HG03159 (cell line): Measurements from ENCODE around the gene AP2A2.

Source experiments
- ATAC-seq: cut with Tn5 transposase; IDR thresholded peaks from one replicate; pipeline ENCODE4 v1.9.1; 2021; ENCODE audit warnings: mild to moderate bottlenecking, moderate library complexity; ENCODE audit not compliant: unreplicated experiment

The AP2A2 gene

DNA sequence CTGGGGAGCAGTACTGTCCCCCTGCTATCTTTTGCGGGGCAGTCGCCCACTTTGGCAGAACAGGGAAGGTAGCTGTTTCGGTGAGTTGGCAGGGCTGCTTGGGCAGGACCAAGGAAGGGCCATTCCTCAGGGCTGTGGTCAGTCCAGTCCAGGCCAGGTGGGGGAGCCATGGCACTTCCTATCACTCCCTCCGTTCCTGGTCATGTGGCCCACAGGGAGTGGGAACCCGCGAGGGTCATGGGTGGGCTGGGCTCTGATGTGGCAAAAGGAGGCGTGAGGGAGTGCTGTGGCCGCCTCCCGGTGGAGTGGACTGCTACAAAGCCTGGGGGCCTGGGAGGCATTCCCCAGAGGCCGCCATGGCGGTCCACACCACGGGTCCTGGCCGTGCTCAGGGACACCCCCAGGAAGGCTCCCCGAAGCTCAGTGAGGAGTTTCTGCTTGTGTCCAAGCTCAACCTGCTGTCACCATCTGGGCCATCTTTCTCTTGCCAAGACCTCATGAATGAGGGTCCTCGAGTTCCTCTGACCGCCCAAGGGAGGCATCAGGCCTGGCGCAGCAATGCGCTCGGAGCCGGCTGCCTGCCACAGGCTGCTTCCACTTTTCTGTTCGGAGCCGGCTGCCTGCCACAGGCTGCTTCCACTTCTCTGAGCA lies 27.0 kb upstream of the AP2A2 start:
- ATAC-seq, result no peak

DNA sequence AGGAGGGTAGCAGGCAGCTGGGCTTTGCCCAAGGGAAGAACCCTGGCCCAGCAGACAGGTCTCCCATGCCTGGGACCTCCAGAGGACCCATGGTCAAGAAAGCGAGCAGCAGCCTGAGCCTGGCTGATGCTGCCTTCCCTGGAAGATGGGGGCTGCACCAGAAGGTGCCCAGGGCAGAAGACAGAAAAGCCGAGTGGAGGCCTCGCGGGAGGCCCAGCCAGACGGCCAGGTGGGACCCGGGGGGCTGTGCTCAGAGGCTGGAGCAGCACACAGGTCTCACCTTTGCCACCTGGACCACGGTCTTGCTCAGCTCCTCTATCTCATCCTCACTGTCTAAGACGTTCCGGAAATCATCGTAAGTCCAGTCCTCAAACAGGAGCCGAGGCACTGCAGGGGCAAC lies 25.9 kb upstream of the AP2A2 start:
- ATAC-seq, result no peak

DNA sequence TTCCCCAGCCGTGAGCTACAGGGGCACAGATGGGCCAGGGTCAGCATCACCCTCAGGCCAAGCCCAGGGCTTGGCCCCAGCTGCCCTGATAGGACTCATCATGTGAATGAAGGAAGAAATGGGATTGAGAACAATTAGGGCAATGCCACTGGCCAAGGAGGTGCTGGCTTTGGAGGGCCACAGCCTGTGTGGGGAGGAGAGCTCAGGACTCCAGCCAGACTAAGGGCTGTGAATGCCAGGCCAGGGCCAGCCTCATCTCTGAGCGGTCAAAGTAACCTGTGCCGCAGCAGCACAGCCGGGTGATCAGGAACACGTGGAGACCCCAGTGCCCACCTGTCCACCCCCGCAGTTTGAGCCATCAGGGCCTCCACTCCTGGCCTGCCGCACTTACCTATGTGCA lies 25.1 kb upstream of the AP2A2 start:
- ATAC-seq, result no peak

DNA sequence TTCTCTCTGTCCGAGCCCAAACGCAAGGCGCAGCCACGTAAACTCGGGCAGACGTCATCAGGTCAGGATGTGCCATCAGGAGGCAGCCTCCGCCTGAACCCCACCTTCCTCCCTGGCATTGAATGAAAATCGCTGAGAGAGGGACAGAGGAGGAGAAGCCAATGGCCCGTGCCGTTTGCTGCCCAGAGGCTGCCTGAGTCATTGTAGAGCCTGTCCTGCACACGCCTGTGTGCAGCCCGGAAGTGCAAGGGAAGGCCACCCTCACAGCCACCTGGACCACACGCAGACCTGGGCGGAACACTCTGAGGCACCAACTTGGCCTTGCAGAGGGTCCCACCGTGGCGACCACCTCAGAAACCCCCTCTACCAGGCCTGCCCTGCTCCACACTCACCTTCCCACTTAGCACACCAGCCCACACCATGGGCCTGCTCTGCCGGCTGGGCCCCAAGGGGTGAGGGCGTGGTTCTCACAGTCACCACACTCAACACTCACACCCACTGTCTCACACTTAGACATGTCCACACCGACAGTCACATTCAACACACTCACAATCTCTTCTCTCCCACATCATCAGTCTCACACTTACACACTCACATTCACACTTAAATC lies 24.1 kb upstream of the AP2A2 start:
- no peak for ATAC-seq

DNA sequence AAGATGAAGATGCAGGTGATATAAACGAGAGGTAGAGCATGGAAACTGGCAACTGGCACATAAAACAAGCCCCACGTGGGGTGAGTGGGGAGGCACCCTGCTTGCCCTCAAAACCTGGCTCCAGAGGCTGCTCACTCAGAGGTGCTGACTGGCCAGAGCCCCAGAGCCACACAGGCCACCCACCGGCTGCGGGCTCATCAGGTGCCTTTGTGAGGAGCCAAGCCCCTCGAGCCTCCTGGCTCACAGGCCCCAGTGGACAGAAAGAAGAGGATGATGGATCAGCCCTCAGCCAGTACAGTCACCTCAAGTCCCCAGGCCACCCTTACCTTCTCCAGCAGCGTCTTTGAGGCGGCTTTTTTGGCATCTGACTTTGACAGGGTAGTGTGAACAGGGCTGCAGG lies 21.3 kb upstream of the AP2A2 start:
- ATAC-seq, result no peak

DNA sequence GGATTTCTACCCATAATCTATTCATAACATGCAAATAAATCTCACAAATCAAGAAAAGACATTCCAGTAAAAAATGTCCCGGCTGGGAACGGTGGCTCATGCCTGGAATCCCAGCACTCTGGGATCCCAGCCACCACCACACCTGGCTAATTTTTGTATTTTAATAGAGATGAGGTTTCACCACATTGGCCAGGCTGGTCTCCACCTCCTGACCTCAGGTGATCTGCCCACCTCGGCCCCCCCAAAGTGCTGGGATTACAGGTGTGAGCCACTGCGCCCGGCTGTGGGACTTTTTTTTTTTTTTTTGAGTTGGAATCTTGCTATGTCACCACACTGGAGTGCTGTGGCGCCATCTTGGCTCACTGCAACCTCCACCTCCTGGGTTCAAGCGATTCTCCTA lies 19.7 kb upstream of the AP2A2 start:
- ATAC-seq, result no peak

DNA sequence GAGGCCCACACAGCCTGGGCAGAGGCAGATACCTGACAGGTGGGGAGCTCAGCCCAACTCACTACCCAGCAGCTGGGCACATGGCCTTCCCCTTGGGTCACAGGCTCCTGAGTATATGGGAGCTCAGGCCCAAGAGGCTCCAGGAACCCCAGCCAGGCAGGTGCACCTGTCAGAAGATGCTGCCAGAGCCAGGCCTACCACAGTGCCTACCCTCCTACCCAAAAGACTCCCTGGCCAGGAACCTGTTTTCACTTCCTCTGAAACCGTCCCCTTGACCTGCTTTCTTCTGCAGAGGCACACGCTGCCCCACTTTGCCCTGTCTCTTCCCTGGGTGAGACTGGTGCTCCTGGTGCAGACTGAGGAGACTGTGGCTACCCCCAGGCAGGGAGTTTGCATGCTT lies 18.0 kb upstream of the AP2A2 start:
- ATAC-seq, result no peak

DNA sequence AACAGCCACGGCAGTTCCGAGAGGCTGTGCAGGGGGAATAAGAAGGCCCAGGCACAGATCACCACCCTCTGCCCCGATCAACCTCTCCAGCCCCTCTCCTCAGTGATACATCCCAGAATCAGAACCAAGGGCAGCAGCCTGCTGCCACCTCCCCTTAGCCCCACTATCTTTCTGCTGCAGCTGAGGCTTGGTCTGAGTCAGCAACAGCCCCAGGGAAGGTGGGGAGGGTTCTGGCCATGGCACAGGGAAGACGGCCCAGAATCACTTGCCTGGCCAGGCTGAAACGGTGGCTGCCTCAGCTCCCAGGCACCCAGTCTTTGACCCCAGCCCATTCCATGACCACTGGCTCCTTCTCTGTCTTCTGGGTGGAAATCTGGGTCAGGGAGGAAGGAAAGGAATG lies 17.4 kb upstream of the AP2A2 start:
- ATAC-seq, result no peak

DNA sequence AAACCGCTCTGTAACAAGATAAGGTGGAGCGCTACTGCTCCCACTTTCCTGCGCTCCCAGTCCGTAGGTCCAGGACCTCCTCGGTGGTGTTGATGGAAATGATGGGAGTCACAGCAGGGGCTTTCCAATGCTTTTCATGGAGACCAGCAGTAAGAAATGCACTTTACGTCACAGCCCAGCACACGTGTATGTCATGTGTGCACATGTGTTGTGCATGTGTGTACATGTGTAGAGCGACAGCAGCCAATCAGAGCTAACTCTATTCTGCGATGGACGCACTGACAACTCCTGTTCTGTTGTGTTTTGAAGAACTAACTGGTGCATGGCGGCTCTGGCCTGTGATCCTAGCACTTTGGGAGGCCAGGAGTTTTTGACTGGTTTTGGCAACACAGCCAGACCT lies 16.3 kb upstream of the AP2A2 start:
- no peak for ATAC-seq

DNA sequence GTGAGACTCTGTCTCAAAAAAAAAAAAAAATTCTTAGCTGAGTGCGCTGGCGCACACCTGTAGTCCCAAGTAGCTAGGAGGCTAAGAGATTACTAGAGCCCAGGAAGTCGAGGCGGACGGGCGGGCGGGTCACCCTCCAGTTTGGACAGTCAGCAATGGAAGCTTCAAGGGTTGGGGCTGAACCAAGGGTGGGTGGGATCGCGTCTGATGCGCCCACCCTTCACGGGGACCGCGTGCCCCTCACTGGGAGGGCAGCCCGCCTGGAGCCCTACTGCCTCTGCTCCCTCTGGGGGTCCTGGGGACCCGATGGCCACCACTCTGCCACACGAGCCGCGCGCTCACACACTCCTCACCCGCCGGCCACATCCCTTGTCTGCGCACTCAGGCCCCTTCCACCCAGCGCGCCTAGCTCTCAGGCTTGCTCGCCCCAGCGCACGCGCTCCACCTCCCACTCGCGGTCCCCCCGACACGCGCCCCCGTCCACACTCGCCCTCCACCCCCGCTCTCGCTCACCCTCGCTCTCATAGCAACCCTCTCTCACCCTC lies 15.6 kb upstream of the AP2A2 start:
- ATAC-seq, result peak; percentile 6

DNA sequence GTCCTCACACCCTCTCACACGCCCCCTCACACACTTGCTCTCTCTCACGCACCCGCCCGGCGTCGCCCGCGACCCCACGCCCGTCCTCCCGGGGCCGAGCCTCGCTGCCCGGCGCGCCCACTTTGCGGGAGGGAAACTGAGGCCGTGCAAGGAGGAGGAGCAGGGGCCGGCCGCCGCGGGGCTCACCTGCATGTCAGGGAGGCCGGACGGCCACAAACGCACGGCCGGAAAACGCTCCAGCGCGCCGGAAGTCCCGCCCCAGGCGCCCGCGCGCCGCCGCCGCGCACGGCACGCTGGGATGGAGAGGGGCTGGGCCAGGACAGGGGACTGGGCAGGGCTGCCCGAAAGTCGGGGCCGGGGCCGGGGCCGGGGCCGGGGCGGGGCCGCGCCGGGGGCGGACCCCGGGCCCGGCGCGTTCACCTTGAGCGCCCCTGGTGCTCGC lies 15.1 kb upstream of the AP2A2 start, which contains the start of gene CHID1:
TSS of gene CHID1 (minus strand) at position 222 of the 442 bp plus-strand sequence. CDS start 5,994 bp downstream, outside the sequence.
- peak; percentile 83 for ATAC-seq

DNA sequence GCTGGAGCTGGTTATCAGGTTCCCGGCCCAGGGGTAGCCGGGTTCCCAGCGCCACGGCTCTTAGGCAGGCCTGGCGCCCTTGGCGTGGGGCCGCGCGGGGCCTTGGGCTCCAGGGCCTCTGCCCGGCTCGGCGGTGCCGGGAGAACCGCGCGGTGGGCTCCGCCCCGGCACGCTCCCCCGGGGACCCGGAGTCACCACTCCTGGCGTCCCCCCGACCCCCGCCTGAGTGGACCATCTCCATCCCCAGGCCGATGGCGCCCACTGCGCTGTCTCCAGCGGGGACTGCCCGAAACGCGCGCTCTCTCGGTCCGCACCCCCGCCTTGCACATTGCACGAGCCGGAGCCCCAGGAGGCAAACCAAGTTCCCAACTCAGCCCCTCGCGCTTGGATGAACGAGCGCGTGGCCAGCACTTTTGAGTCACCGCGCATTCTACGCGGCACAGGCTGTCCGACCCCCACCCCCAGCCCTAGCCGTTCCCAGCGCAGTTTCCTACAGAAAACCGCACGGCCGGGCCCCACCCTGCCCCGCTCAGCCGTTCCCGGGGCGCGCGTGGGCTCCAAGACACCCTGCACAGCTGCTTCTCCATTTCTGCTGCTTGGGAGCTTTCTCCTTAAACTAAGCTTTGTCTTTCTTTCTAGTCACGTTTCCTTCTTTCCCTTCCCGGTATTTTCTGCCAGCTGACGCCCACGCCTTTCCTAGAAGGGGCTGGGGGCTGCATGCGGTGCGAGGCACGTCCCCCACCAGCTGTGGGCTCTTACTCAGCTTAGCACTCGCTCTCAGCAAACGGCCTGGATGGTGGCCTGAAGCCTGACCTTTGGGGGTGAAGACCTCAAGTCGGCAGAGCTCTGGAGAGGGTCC lies 14.4 kb upstream of the AP2A2 start:
- peak; percentile 35 for ATAC-seq

DNA sequence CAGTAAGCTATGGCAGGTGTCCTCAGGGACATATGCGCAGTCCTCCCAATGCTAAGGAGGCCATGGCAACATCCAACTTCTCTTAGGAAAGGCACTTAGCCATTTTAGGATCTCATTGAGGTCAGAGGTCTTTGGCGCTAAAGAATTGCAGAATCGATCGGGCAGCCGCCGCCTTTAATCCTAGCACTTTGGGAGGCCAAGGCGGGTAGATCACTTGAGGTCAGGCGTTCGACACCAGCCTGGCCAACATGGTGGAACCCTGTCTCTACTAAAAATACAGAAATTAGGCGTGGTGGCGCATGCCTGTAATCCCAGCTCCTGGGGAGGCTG lies 13.8 kb upstream of the AP2A2 start:
- no peak for ATAC-seq

DNA sequence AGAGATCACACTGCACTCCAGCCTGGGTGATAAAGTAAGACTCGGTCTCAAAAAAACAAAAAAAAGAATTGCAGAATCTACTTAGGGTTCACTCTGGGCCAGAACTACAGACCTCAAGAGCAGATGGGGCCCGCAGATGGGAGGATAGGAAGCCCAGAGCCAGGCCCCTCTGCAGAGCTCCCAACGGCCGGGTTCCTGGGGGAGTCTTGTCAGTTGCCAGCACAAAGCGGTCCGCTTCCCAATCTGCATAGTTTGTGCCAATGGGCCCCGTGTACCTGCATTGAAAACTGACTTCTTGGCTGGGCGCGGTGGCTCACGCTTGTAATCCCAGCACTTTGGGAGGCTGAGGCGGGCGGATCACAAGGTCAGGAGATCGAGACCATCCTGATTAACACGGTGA lies 13.4 kb upstream of the AP2A2 start:
- ATAC-seq, result no peak

DNA sequence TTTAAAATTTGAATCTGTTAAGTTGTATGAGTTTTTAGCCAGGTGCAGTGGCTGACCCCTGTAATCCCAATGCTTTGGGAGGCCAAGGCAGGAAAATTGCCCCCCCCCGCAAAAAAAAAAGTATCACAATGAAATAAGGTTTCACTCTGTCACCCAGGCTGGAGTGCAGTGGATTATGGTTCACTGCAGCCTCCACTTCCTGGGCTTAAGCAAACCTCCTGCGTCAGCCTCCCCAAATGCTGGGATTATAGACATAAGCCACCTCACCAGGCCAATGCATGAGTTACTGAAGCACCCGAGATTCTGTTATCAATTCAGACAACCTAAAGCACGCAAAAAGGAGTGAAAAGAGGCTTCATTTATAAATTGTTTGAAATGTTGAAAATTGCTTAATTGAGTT lies 12.6 kb upstream of the AP2A2 start:
- no peak for ATAC-seq

DNA sequence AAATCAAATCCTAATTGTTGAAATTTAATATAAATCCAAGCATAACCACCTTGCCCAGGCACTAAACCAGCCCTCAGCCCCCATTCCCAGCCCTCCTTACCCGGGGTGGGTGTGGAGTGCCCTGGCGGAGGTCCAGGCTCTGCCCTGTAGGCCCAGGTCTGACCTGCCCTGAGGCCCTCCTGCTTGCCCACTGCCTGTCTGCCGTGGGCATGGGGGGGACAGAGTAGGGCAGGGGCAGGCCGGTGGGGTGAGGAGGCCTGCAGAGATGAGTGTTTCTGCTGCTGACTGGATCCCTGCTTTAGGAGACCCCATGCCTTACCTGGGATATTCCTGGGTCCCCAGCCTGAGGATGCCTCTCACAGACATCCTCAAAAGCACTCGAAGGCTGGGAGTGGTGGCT lies 11.5 kb upstream of the AP2A2 start:
- ATAC-seq, result no peak

DNA sequence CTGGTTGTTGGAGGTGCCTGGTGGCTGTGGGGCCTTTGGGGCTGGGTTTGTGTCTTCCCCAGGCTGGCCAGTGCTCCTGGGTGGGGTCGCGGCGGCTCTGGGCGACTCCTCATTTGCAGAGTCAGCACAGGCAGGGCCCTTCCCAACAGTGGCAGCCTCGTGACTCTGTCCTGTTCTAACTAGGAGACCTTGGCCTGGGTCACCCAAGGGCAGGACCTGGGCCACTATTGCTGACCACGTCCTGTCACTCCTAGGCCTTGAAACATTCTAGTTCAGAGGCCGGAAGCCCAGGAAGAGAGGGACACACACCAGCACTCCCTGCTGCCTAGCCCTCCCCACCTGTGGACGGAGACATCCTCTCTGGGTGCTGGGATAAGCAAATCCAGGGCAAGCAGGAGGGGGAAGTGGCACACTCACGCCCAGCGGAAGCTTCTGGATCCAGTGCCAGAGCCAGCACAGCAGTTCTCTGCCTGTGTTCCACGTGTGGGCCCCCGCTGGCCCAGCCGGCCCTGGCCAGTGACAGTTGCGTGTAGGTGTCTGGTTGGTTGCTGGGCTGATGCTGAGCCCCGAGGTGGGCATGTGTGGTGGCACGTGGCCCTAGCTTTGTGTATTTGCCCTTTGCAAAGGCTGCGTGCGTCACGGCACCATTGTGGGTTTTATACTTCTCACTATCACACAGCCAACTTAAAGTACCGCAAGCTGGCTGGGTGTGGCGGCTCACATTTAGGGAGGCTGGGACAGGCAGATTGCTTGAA lies 10.7 kb upstream of the AP2A2 start:
- ATAC-seq, result no peak

DNA sequence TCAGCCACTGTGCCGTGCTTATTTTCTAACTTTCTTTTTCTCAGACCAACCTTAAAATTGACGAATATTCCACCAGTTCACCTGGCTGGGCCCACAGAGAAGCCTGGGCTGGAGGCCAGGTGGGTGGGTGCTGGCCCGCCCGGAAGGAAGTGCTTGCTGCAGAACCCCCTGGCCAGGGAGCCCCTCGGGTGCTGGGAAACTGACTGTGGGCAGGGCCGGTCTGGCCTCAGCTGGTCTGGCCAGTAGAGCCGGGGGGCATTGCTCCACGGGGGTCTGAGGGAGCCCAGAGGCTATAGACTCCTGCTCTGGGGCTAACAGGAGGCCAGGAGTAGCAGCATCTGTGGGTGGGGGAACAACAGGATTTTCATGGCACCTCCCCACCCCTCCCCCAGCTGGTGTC lies 8.2 kb upstream of the AP2A2 start:
- ATAC-seq, result no peak

DNA sequence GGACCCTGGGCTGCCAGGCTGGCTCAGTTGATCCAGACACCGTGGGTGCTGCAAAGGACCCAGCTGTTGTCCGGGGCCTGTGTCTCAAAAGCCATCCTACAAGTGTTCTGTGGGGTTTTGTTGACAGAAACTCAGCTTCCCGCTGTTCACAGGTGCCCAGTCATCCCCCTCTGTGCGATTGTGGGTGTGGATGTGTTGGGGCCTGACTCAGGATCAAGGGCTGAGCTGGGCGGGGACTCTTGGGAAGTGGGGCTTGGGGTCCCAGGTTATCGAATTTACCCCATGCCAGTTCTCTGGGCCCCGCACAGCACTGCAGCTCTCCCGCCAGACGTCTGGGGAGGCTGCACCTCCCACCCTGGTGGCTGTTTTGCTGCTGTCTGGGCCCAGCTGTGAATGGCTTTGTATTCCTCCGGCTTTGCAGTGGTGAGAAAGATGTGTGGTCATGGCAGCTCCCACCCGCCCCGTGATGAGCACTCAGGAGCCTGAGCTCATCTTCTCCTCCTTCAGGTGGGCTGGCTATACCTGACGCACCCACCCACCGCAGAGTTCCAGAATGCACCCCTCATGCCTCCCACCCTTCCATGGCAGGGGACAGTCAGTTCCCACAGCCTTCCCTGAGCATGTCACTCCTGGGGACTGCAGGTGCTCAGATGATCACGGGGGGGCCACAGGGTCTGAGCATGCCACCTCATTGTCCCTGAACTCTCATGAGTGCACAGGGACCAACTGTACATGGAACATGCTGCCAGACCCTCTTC lies 3.6 kb upstream of the AP2A2 start:
- ATAC-seq, result no peak

DNA sequence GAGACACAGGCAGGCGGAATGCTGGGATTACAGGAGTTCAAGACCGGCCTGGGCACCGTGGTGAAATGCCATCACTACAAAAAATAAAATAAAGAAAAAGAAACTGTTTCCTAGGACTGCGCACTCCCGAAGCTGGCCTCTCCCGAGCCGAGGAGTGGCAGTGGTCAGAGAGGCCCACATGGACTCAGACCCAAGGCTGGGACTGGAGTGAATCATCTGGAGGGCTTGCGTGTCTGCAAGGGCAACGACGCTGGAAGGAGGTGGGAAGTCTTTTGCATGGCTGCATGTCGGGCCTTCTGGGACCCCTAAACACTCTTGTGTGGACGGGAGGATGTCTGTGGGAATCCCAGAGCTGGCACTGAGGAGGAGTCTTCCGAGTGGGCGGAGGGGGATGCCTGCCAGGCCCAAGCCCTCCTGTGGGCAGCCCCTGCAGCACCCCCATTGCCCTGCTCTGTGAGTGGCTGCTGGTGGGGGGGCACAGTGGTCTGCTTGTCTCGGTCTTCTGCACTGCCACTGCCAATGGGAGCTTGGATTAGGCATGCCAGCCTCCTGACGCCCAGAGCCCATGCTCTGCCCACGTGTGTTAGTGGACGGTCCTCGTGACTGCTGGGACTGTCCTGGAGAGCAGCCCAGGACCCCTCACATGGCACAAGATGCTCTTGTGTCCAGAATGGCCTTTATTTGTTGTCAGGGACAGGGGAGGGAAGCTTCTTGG lies 1.8 kb upstream of the AP2A2 start:
- ATAC-seq, result no peak
